ENCODE data around the gene TRIM54.
"Not testable (repeated sequence)": the region's sequence is repeated elsewhere in the genome, so short reads cannot be mapped to it uniquely, and the experiment has no call there.

Gene TRIM54

DNA sequence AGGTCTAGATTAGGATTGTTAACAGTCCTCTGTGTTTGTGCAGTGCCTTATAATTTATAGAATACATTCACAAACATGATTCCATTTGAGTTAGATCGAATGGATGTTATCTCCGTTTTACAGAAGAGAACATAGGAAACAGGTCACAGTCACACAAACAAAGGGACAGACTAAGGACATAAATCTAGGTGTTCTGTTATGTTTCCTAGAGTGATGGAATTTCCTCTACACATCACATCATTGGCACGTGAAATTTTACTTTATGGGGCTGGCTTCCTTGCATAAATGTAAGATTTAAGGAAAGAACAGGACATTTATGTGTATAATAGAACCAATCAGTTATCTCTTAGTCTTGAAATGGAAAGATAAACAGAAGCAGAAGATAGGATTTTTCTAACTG lies 6.4 kb downstream of the TRIM54 start:
- DNase-seq, result no peak

DNA sequence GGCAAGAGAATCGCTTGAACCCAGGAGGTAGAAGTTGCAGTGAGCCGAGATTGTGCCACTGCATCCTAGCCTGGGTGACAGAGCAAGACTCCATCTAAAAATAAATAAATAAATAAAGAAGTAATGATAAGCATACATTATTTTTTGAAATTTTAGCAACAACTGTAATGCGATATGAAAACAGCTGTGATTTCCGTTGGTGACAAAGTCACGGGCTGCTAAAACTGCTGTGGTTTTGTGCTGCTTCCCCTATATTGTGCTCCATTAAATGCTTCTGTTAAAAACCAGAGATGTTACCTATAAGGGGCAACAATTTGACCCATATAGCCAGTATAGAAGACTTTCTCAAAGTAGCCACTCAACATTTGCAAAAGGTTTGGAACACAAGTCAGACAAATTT lies 8.3 kb downstream of the TRIM54 start:
- DNase-seq, result no peak

DNA sequence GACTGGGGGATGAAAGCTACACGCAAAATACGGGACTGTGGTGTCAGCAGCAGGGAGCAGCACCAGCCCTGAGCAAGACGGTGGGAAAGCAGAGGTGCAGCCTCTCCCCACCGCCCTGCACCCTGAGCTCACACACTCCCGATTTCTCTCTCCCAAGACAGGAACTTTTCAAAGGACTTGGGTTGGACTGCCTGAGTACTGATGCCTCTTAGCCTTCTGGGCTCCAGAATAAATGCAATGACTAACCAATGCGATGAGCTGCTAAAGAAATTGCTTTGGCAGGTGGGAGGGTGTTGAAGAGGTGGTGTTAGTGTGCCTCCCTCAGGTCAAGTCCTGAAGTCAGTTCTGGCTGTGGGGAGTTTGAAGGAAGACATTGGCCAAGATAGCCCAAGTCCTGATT lies 9.6 kb downstream of the TRIM54 start:
- DNase-seq, result no peak

DNA sequence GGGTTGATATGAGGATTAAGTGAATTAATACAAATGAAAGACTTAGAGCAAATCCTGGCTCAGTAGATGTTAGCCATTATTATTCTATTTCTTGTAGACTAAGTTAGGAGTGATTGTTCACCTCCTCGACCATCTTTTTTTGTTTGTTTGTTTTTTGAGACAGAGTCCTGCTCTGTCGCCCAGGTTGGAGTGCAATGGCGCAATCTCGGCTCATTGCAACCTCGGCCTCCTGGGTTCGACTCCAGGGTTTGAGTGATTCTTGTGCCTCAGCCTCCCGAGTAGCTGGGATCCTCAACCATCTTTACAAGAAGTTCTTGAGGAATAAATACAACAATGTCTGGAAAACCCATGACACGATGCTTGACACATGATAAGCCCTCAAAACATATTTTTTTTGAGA lies 12.7 kb downstream of the TRIM54 start:
- no peak for DNase-seq

DNA sequence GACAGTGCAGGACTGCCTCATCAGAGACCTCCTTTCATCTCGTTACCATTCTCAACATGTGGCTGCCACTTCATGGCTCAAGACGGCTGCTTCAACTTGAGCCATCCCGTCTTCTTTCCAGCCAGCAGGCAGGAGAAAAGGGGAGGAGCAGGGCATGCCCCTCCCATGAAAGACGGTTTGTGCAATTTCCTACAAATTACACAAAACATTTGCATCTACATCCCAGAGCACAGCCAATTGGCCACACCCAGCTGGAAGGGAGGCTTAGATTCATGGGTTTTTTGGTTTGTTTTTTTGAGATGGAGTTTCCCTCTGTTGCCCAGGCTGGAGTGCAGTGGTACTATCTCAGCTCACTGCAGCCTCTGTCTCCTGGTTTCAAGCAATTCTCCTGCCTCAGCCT lies 14.3 kb downstream of the TRIM54 start:
- no peak for DNase-seq

DNA sequence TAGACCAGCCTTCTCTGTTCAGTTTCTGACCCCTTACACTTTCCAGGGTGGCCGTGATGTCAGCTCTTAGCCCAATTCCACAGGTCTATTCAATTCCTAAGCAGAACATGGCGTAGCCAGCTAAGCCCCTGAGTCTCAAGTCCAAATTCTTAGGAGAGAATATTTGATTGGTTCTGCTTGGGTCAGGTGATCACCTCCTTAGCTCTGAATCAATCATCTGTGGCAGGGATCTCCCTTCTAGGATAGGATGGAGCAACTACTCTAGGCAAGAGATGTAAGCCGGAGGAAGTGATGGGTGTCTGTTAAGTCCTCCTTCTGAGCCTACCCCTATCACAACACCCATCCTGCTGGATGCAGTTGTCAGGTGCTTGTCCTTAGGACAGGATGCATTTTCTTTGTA lies 15.0 kb downstream of the TRIM54 start:
- DNase-seq, result no peak

DNA sequence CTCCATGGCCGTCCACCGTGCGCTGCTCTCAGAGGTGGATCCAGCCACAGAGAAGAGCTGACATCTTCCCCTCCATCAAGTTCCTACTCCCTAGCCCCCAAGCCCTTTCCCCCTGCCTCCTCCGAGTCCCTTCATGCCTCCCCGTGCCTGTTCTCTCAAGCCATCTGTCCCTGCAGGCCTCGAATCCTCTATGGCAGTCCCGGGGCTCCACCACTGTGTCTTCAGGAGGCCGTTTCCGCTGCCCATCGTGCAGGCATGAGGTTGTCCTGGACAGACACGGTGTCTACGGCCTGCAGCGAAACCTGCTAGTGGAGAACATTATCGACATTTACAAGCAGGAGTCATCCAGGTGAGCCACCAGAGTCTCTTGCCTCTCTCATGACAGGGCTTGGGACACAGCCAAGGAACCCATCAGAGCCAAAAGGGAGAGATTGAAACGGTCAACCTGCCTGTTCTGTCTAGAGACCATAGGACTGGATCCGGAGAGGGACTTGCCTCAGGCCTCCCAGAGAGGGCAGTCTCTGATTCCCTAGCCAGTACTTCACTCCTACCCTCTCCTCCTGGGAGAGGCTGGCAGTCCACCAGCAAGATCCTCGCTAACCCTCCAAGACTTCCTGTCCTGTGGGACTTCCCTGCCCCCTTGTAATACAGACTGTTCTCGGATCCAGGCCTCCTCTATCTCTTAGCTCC lies 16.3 kb downstream of the TRIM54 start:
- no peak for DNase-seq

DNA sequence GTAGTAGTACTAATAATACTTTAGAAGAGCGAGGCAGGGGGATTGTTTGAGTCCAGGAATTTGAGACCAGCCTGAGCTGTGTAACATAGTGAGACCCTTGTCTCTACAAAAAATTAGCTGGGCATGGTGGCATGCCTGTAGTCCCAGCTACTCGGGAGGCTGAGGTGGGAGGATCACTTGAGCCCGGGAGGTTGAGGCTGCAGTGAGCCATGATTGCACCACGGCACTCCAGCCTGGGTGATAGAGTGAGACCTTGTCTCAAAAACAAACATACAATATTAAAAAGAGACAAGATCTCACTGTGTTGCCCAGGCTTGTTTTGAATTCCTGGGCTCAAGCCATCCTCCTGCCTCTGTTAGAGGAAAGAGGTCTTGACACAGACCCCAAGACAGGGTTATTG lies 18.4 kb downstream of the TRIM54 start:
- DNase-seq, result not testable (repeated sequence)

DNA sequence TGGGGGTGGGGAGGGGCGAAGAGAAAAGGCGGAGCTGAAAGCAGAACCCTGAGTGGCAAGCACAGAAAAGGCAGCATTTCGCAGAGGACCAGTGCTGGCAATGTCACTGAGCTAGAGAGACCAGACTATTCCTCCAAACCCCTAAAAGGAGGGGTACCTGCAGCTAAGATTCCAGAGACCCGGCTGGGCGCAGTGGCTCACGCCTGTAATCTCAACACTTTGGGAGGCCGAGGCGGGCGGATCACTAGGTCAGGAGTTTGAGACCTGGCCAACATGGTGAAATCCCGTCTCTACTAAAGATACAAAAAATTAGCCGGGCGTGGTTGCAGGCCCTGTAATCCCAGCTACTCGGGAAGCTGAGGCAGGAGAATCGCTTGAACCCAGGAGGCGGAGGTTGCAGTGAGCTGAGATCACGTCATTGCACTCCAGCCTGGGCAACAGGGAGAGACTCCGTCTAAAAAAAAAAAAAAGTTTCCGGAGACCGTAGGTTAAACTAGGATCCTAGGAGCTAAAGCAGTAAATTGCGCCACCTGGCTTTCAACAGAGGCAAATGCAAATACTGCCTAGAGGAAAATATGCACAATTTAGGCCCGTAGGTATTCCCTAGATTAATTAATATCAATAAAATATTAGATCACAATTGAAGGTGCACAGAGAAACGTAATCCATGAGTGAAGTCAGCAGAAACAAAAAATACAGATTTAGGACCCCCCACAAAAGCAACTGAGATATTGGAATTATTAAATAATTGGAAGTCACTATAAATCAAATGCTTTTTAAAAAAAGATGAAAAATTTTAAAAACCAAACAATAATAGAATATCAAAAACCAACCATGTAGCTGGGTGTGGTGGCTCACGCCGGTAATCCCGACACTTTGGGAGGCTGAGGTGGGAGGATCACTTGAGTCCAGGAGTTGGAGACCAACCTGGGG lies 21.1 kb downstream of the TRIM54 start:
- DNase-seq, result peak; percentile 43 to 85

DNA sequence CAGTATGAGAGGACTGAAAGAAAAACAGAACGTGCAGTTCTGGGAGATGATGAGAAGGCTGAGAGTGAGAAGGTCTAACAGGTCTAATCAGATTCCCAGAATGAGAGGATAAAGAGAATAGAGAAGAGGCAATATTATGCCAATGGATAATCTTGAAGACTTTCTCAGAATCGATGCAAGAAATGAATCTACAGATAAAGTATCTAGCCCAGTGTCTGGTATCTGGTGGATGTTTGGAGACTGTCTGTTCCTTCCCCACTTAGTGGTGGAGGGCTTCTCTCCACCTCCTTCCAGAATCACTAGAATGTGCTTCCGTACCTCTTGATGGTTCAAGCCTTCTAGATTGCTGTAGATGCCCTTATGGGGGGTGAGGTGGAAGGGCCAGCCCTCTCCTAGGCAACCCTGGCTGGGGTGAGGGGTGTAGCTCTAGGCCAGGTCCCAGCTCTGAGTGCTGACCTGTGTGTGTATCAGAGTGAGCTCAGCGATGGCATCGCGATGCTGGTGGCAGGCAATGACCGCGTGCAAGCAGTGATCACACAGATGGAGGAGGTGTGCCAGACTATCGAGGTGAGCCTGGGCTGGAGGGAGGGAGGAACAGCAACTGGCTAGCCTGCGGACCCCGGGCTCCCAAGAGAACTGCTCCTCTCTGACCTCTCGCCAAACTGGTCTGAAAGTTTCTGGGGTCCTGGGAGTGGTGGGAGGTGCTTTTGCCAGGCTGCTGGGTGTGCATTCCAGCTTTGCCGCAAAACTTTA lies 22.4 kb downstream of the TRIM54 start:
- no peak for DNase-seq

DNA sequence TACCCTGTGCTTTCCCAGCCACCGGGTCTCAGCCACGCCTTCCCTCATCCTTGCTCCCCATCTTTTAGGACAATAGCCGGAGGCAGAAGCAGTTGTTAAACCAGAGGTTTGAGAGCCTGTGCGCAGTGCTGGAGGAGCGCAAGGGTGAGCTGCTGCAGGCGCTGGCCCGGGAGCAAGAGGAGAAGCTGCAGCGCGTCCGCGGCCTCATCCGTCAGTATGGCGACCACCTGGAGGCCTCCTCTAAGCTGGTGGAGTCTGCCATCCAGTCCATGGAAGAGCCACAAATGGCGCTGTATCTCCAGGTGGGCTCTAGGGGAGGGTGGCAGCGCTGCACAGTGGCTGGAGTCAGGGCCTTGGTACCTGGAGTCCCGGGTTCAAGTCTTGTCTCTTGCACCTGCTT lies 23.3 kb downstream of the TRIM54 start:
- no peak for DNase-seq

DNA sequence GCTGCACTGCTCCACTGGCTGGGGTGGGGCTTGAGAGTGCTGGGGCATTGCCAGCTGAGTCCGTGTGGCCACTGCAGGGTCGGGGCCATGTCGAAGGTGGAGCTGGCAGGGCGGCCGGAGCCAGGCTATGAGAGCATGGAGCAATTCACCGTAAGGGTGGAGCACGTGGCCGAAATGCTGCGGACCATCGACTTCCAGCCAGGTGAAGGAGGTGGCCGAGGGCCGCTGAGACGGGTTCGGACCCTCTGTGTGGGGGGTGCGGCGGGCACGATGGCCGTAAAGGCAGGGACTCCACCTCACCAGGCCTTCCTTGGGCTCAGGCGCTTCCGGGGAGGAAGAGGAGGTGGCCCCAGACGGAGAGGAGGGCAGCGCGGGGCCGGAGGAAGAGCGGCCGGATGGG lies 23.9 kb downstream of the TRIM54 start:
- DNase-seq, result no peak

DNA sequence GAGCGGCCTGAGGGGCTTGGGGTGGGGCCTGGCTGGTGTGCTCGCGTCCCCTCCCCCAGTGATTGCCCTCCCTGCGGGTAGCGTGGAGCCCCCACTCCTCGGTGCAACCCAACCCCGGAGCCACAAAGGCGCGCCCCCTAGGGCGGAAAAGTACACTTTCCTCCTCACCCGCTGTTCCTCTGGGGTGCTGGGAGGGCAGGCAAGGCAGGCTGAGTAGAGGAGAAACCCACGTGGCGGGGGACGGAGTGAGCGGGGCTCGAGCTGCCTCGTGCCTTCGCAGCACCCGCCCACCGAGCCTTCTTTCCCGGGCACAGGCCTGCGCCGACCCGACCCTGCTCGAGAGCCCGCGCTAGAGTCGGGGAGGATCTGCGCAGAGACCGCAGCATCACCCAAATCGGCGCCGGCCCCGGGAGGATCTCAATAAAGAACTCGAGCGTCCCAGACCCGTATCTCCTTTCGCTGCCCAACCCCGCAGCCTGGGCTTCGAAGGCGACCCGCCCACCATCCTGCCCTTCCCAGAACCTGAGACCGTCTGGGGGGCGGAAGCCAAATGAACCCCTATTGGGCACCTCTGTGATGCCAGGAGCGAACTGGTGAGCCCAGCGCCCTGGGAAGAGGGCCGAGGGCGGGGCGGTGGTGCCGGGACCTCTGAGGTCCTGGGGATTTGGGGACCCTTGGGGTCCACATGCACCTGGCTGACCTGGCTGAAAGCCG lies 24.5 kb downstream of the TRIM54 start:
- DNase-seq, result no peak

DNA sequence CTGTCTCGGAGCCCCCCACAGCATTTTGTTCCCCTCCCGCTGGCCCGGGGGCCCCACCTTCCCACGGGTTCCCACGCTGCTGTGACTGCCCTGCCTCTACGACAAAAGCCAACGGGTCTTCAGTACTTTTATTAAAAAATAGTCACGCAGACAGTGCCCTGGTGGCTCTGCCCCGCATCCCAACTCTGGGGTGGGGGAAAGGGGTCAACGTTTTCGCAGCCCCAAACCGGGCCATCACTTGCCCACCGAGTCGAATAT lies 25.0 kb downstream of the TRIM54 start:
- DNase-seq, result no peak

DNA sequence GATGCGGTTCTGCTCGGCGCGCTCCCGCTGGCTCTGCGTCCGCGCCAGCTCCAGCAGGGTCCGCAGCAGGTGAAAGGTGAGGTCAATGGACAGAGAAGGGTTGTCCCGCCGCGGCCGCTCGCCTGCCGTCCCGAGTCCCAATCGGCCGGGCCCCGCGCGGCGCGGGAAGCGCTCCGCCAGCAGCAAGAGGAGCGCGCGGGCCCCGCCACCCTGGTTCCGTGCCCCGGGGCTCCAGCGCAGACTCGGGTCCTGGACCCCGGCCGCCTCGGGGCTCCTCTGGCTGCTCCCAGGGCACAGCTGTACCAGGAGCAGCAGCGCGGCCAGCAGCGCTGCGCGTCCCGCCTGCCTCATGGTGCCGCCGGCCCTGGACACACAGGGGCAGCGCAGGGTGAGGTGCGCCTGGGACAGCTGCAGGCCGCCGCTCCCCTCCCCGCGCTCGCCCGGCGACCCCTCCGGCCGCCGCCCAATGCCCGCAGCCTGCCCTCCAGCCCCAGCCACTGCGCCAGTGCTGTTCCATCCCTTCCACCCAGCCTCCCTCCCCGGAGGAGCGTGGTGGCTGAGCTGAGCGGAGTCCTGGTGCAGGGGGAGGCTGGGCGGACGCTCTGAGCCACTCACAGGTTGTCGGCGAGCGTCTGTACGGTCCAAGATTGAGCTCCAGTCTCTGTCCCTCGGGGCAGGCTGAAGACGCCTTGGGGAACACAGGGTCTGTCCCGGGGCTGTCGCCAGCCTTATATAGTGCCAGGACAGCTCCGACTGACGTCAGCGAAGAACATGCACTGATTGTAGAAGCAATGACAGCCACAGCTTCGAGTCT lies 25.5 kb downstream of the TRIM54 start:
- DNase-seq, result no peak

DNA sequence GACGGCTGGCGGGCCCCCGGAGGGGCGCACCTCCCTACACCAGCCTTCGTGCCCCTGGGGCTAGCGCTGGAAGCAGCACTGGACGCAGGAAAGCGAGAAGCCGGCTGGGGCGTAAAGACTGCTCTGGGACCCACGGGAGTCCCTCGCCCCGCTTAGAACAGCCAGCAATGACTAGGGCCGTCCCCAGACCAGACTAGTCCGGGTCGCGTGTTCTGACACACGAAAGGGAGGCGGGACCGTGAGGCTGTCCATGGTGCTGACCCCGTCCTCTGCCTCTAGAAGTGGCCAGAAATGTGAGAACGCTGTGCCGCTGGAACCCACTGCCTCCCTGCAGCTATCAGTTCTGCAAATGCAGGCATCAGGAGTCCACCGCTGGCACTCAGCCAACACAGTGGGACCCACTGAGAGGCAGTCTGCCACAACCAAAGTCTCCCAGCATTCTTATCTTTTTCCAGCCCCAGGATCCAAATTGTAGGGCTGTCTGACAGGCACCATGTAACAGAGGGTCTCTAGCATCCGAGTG lies 26.2 kb downstream of the TRIM54 start, which contains the start of gene UCN:
UCN (minus strand) TSS at position 87 of the 523 bp plus-strand sequence. CDS start 550 bp downstream, outside the sequence.
- DNase-seq, result no peak

DNA sequence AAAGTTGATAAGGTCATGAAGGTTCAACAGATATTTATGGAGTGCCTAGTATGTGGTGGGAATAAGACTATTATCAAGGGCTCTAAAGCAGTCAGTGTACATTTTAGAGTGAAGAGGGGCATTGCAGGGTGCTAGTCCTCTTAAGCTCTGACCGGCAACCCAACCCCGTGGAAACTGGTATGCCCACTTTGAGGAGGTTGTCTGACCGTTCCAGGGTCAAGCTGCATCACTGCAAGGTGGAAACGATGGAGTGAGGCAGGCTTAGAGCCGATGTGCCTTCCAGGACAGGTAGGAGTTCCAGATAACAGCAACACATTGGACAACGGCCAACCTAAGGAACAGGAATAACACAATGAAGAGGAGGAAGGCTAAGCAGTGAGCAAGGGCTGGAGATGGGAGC lies 27.4 kb downstream of the TRIM54 start:
- DNase-seq, result no peak

DNA sequence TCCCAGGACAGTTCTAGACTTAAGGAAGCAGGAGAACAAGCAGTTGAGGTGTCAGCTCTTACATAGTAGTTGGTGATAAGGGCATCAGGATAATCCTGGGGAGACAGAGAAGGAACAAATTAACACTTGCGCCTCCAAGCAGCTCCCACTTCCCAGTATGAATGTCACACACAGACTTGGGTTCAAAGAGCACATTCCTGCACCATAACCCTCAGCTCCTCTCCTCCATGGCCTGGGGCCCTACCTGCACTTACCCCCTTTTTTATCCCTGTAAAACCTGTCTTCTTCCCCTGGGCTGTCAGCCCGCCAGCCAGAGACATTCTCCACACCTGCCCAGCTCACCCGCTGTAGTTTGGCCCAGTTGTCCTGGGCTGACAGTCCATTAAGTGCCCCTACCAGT lies 29.9 kb downstream of the TRIM54 start:
- no peak for DNase-seq

DNA sequence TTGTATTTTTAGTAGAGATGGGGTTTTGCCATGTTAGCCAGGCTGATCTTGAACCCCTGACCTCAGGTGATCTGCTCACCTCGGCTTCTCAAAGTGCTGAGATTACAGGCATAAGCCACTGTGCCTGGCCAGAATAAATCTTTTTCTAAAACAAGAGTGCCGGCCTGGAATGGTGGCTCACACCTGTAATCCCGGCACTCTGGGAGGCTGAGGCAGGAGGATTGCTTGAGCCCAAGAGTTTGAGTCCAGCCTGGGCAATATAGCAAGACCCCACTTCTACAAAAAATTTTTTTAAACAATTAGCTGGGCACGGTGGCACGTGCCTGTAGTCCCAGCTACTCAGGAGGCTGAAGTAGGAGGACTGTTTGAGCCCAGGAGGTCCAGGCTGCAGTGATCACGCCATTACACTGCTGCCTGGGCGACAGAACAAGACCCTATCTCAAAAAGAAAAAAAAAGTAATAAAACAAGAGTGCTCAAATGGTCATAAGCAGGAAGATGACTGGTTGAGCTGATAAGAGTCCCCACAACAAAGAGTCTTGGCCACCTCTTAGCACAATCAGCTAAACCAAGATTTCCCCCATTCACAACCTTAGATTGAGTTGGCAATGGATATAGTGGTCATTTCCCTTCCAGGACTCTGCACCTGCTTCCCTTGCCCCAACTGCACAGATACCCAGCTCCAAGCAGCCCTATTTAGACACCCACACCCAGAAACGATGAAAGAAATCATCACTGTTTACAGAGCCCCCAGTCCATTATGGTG lies 31.8 kb downstream of the TRIM54 start:
- no peak for DNase-seq

DNA sequence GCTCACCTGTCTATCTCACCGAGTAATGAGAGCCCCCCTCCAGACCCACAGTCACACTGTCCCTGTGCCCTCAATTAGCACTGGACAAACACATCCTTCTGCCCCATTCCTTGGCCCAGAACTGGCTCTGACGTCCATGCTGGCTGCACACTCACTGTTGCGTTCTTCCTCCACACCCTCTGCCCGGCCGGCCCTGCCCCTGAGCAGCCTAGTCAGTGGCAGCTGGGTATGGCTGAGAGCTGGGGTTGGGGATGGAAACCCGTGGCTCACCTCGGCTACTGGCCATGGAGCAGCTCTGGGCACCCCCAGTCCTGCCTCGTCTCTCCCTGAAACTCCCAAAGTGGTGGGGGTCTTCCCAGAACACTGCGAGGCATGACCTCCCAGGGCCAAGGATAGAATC lies 32.5 kb downstream of the TRIM54 start:
- no peak for DNase-seq

DNA sequence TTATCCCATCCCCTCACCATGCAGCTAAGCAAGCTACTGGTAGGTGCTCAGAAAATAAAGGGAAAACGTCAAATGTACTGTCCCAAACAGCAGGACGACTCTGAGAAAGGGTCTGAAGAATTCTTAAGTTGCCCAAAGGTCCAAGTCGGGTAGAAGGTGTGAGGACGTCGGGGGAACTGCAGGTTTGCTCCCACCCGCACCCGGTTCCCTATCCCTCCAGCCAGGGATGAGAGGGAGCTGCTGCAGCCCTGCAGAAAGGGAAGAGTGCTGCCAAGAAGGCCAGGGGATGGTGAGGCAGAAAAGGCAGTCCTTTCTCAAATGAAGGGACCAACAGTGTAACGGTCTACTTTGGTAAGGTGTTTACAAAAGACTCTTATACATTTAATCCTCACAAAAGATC lies 32.9 kb downstream of the TRIM54 start:
- no peak for DNase-seq
